HG02870 (cell line): ENCODE data around the gene BCL2.
A peak's percentile ranks its signal among the peaks of the same experiment; 100 is the strongest.
"Not testable (repeated sequence)": the region's sequence is repeated elsewhere in the genome, so short reads cannot be mapped to it uniquely, and the experiment has no call there.

Source experiments
- ATAC-seq: cut with Tn5 transposase; IDR thresholded peaks from one replicate; pipeline ENCODE4 v1.9.1; 2021; ENCODE audit warnings: mild to moderate bottlenecking, moderate library complexity; ENCODE audit not compliant: unreplicated experiment

The BCL2 gene

DNA sequence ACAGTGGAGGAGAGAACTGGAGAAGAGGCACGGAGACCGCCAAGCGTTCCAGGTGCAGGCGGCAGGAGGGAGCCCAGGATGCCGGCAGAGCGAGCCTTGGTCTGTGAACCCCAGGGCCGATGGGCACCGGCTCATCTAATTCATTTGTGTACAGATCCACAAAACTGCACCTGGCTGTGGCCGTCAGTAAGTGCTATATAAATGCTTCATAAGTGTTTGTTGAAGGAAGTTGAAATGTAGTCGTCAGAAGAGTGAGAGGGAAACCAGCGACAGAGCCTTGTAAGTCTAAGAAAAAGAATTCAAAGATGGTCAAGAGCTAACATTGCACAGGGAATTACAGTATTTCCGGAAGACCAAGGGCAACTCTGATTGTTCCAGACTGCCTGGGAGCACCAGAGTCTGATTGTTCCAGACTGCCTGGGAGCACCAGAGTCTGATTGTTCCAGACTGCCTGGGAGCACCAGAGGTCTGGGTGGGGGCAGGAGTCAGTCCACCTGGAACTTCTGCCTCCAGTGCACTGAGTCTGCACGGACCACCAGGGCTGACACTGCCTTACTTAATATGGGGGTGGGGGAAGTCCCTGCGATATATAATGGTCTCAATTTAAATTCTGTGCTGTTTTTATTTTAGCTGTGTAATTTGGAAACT is 112.3 kb downstream of the BCL2 start:
- peak; percentile 37 for ATAC-seq

DNA sequence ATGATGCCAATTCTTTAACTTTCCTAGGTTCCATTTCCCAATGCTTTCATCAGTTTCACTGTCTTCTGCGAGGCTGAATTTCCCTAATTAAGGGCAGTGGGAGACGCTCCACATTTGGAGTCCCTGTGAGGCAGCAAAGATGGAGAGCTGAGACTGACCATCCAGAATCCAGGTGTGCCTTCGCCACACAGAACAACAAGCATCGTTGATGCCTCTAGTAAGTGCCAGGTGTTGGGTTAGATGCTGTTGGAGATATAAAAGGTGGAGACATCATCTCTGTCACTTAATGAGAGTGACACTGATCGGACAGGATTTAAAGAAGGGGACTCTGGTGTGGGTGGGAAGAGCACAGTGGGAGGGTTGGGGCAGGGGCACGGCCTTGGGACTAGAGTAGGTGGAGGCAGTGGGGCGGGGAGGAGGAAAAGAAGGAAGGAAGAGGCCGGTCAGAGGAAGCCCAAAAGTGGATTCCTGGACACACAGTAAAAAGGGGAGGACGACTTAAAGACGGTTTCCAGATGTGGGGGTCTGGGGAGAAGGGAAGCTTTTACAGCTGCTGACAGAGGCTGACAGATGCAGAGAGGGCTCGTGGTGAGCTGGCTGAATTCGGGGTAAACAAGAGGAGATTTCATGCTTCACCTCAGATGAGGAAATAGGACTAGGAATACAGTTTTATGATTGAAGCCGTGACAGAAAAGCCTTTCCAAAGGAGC is 113.0 kb downstream of the BCL2 start:
- ATAC-seq, result peak; percentile 2

- ATAC-seq, result no peak
Observed at GRCh38 chr18:63205791-63206252, 113.7 kb downstream of the BCL2 start.

- no peak for ATAC-seq
Observed at GRCh38 chr18:63203497-63203896, 116.1 kb downstream of the BCL2 start.

DNA sequence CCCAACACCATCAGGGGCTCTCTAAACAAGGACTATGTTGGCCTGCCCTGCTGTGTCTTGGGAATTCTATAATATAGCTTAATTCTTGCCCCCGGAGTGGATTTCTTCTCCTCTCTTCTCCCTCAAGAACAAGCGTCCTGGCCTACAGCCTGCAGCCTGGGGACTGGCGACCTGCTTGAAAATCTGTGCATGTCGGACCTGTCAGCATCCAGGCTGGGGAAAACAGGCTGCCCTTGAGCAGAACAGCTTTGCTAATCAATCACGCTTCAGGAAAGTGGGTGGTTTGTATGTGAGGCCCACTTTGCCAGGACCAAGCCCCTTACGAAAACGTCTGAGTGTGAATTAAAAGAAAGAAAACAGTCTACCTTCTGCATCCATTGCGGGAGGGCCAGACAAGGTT is 116.7 kb downstream of the BCL2 start:
- no peak for ATAC-seq

DNA sequence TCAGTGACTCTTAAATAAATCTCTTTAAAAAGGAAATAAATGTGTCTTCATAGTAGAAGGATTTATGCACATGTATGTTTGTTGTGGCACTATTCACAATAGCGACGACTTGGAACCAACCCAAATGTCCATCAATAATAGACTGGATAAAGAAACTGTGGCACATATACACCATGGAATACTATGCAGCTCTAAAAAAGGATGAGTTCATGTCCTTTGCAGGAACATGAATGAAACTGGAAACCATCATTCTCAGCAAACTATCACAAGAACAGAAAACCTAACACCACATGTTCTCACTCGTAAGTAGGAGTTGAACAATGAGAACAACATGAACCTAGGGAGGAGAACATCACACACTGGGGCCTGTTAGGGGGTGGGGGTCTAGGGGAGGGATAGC is 118.1 kb downstream of the BCL2 start:
- not testable (repeated sequence) for ATAC-seq

DNA sequence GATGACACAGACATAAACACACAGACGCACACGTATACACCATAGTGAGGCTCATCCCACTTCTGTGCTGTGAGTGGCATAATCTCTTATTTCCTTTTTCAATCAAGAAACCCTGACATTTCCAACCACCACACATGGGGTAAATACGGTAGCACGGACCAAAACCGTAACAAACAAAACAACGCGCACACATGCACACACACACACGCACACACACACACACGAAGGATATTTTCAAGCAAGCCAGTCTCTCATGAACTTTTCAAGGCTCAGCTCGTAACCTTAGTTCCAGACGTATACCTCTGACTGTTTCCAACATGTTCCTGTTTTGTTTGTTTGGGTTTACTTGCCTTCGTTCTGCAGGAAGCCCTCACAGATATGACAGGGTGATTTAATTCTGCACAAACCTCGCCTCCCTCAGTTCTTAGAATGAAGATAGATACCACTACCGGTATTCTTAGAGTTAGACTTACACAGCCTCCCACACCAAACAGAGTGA is 119.8 kb downstream of the BCL2 start:
- no peak for ATAC-seq

DNA sequence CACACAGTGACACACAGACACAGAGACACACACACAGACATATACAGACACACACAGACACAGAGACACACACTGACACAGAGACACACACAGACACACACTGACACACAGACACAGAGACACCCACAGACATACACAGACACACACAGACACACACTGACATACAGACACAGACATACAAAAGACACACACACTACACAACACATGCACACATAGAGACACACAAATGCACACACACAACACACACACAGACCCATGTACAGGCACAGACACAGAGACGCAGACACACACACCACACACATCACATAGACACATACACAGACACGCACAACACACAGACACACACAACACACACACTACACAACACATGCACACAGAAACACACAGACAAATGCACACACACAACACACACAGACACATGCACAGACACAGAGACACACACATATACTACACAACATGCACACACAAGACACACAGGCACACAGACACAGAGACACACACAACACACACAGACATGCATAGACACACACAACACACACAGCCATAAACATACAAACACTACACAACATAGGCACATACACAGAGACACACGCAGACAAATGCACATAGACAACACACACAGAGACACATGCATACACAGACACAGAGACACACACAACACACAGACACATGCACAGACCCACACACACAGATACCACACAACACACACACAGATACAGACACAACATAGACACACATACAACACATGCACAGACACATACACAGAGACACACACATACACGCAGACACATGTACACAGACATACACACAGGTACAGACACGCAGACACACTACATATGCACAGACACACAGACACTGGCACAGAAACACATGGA is 120.5 kb downstream of the BCL2 start:
- ATAC-seq, result no peak

DNA sequence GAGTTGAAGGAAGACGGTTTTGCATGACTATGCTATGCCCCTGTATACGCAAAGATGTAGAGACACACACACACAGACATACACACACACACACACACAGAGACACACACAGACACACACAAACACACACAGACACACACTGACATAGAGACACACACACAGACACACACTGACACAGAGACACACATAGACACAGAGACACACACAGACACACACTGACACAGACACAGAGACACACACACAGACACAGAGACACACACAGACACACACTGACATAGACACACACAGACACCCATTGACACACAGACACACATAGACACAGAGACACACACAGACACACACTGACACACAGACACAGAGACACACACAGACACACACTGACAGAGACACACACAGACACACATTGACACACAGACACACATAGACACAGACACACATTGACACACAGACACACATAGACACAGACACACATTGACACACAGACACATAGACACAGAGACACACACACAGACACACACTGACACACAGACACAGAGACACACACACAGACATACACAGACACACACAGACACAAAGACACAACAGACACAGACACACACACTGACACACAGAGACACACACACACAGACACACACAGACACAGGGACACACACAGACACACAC is 121.3 kb downstream of the BCL2 start:
- no peak for ATAC-seq

- ATAC-seq, result no peak
Observed at GRCh38 chr18:63197246-63197869, 122.2 kb downstream of the BCL2 start.

- ATAC-seq, result no peak
Observed at GRCh38 chr18:63195326-63196159, 124.0 kb downstream of the BCL2 start.

DNA sequence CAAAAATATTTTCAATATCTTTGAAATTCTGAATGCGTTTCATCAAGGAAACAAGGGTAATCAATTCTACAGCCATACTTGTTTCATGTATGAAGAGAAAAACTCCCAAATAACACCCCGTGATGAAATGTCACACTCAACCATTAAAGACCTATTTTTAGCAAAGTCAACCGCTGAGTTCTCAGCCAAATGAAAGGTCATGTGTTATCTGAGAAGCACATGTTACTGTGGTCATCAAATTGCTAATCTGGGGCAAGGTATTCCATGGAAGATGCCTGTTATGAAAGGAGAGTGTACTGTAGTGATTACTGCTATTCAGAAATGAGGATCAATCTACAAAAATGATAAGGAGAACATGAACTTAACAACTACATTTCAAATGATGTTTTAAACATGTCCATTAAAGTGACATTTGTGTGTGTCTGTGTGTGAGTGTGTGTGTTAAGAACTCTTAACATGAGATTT is 126.7 kb downstream of the BCL2 start:
- ATAC-seq, result peak; percentile 50

- peak; percentile 19 for ATAC-seq
Observed at GRCh38 chr18:63192126-63192884, 127.3 kb downstream of the BCL2 start.

DNA sequence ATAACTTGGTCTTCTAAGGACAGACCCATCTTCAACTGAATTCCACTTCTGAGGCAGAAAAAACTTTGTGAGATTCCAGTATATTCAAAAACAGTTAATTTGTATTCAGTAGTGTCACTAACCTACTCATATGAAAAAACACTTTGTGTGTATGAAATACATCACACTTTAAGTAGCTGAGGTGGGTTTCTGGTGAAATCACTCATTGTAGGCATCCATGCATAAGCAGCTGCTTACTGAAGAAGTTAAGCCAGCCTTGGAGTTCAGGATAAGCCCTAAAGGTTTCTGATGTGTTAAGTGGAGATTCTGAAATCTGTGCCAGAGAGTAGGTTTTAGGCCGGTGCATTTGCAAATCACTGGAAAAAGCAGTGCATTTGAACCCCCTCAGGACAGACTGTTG is 128.2 kb downstream of the BCL2 start:
- ATAC-seq, result no peak

DNA sequence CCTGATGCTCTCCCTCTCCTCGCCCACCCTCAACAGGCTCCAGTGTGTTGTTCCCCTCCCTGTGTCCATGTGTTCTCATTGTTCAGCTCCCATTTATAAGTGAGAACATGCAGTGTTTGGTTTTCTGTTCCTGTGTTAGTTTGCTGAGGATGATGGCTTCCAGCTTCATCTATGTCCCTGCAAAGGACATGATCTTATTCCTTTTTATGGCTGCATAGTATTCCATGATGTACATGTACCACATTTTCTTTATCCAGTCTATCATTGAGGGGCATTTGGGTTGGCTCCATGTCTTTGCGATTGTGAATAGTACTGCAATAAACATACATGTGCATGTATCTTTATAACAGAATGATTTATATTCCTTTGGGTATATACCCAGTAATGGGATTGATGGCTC is 128.7 kb downstream of the BCL2 start:
- not testable (repeated sequence) for ATAC-seq

- no peak for ATAC-seq
Observed at GRCh38 chr18:63189817-63190216, 129.8 kb downstream of the BCL2 start.

DNA sequence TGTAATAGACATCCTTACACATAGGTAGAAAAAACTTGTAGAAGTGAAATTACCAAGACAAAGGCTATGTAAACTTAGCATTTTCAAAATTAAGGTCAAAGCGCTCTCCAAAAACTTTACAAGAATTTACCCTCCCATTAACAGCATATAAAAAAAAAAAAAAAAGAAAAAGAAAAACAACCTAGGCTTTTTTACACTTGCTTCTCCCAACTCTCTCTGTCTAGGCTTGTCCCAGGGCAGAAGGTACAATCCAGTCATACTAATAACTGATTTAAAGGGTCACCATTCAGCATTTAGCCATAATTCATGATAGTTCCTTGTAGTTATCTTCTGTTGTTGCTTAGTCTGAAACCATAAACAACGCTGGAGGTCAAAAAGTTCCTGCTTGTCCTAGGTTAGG is 130.5 kb downstream of the BCL2 start:
- no peak for ATAC-seq

- ATAC-seq, result peak; percentile 31
Observed at GRCh38 chr18:63187791-63188460, 131.6 kb downstream of the BCL2 start.
